ENCODE results near the gene APC2. TPM values are rescaled to one million over a fixed set of nuclear protein-coding genes. Genes with fewer than 3 reads are reported as not detected.
A peak's percentile ranks its signal among the peaks of the same experiment; 100 is the strongest.

APC2 gene
- total and polyA plus RNA-seq, 2 donors (not counting 1 experiment from before 2014, with no cell fraction given), result 0.12 to 0.16 TPM

GRCh38 chr19:1488282-1488601 is 38.3 kb downstream of the APC2 start:
- Histone ChIP-seq H3K27ac (ENCODE audit: low read length in 2 of 2) (no peak overlapping the region), H3K36me3 (replicated peaks in 1 of 2; ENCODE audit: control extremely low read depth in 1 of 2, control insufficient read depth in 1 of 2, extremely low read depth in 1 of 2, insufficient read depth in 2 of 2, low read length in 1 of 2) (no peaks in the 10 kb centered on the region), H3K9me3 (ENCODE audit: control extremely low read depth in 1 of 3, control insufficient read depth in 2 of 3, insufficient read depth in 1 of 3, low read length in 2 of 3) (peaks cover 0 to 12% (median 0%) of the 10 kb centered on the region in 3 donors), H4K20me1 (ENCODE audit: control insufficient read depth, insufficient read depth, low read length, poor library complexity, severe bottlenecking) (no peaks in the 10 kb centered on the region), H3K4me3 (ENCODE audit: control extremely low read depth in 1 of 5, extremely low read depth in 1 of 5, insufficient read depth in 1 of 5, low read depth in 2 of 5, low read length in 4 of 5) (no peak overlapping the region), H3K4me1 (ENCODE audit: control insufficient read depth in 2 of 2, insufficient read depth in 2 of 2, low read length in 2 of 2) (peaks cover 14 to 17% of the 10 kb centered on the region in 2 donors), H2AFZ (ENCODE audit: insufficient read depth, low read depth, low read length, poor library complexity, severe bottlenecking) (no peak overlapping the region), H3K27me3 (replicated peaks in 1 of 4; ENCODE audit: control extremely low read depth in 1 of 4, control insufficient read depth in 3 of 4, insufficient read depth in 4 of 4, low read length in 3 of 4) (peaks cover 0 to 7% (median 1%) of the 10 kb centered on the region in 4 experiments), H3K9ac (ENCODE audit: low read length) (no peak overlapping the region), H3K4me2 (replicated peaks; ENCODE audit: low read depth, low read length, poor library complexity, severe bottlenecking) (no peak overlapping the region), H3K79me2 (ENCODE audit: control insufficient read depth, insufficient read depth, low read length) (no peaks in the 10 kb centered on the region)
- POLR2A ChIA-PET, result interaction anchor here (0.7 kb wide), 1 partner anchor 87 kb away, joined by 6 read pairs; no protein-coding TSS in a partner anchor
- no peak for ATAC-seq (ENCODE audit: low read depth)
- H3K9me3 Mint-ChIP-seq (ENCODE audit: insufficient read depth), result no peaks in the 10 kb centered on the region
- H3K4me1 Mint-ChIP-seq, result peaks cover 15% of the 10 kb centered on the region
- no peaks in the 10 kb centered on the region for H3K27me3 Mint-ChIP-seq
- H3K4me3 Mint-ChIP-seq, result no peak overlapping the region
- CTCF ChIA-PET, result no interaction called here
- DNase-seq, result no peak
- intact Hi-C loops (cut with micrococcal nuclease), result no loop called here
- TF ChIP-seq, protein P1, sequence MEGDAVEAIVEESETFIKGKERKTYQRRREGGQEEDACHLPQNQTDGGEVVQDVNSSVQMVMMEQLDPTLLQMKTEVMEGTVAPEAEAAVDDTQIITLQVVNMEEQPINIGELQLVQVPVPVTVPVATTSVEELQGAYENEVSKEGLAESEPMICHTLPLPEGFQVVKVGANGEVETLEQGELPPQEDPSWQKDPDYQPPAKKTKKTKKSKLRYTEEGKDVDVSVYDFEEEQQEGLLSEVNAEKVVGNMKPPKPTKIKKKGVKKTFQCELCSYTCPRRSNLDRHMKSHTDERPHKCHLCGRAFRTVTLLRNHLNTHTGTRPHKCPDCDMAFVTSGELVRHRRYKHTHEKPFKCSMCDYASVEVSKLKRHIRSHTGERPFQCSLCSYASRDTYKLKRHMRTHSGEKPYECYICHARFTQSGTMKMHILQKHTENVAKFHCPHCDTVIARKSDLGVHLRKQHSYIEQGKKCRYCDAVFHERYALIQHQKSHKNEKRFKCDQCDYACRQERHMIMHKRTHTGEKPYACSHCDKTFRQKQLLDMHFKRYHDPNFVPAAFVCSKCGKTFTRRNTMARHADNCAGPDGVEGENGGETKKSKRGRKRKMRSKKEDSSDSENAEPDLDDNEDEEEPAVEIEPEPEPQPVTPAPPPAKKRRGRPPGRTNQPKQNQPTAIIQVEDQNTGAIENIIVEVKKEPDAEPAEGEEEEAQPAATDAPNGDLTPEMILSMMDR (IDR thresholded peaks at IDR 0.05), result no peak
- no peak for TF ChIP-seq EZH2 (IDR thresholded peaks at IDR 0.05; ENCODE audit: borderline replicate concordance, insufficient read depth, low read depth, low read length, poor library complexity, severe bottlenecking)
- 32% methylated on average over 11 of the region's 11 CpGs for WGBS (ENCODE audit: insufficient coverage)
- no peak overlapping the region for H3K27ac Mint-ChIP-seq

GRCh38 chr19:1489463-1490310 is 39.8 kb downstream of the APC2 start:
- H3K4me3 Mint-ChIP-seq, result peak overlapping the region; percentile 90
- 4% methylated on average over 33 of the region's 37 CpGs for WGBS (ENCODE audit: insufficient coverage)
- H3K27me3 ChIP-seq (replicated peaks in 1 of 4; ENCODE audit: control extremely low read depth in 1 of 4, control insufficient read depth in 3 of 4, insufficient read depth in 4 of 4, low read length in 3 of 4), result peaks cover 0 to 7% (median 1%) of the 10 kb centered on the region in 4 experiments
- peak overlapping the region; percentile 99 for H3K4me2 ChIP-seq (replicated peaks; ENCODE audit: low read depth, low read length, poor library complexity, severe bottlenecking)
- ATAC-seq (ENCODE audit: low read depth) (no peak), DNase-seq (no peak)
- H3K27ac ChIP-seq (ENCODE audit: low read length in 2 of 2), result peak overlapping the region in 1 of 2 donors; percentile 14
- TF ChIP-seq, protein P1 (IDR thresholded peaks at IDR 0.05), result no peak
- TF ChIP-seq EZH2 (IDR thresholded peaks at IDR 0.05; ENCODE audit: borderline replicate concordance, insufficient read depth, low read depth, low read length, poor library complexity, severe bottlenecking), result no peak
- H3K9me3 Mint-ChIP-seq (ENCODE audit: insufficient read depth), result no peaks in the 10 kb centered on the region
- H3K4me3 ChIP-seq (ENCODE audit: control extremely low read depth in 1 of 5, extremely low read depth in 1 of 5, insufficient read depth in 1 of 5, low read depth in 2 of 5, low read length in 4 of 5), result peak overlapping the region in 4 of 5 experiments; percentile 48 to 66 (median 56)
- H3K27ac Mint-ChIP-seq, result peak overlapping the region; percentile 41
- H3K27me3 Mint-ChIP-seq, result no peaks in the 10 kb centered on the region
- POLR2A ChIA-PET, result interaction anchor here (0.8 kb wide), 1 partner anchor 21 kb away, joined by 3 read pairs; no protein-coding TSS in a partner anchor
- H3K36me3 ChIP-seq (replicated peaks in 1 of 2; ENCODE audit: control extremely low read depth in 1 of 2, control insufficient read depth in 1 of 2, extremely low read depth in 1 of 2, insufficient read depth in 2 of 2, low read length in 1 of 2), result no peaks in the 10 kb centered on the region
- H2AFZ ChIP-seq (ENCODE audit: insufficient read depth, low read depth, low read length, poor library complexity, severe bottlenecking), result peak overlapping the region; percentile 82
- peaks cover 0 to 12% (median 0%) of the 10 kb centered on the region in 3 donors for H3K9me3 ChIP-seq (ENCODE audit: control extremely low read depth in 1 of 3, control insufficient read depth in 2 of 3, insufficient read depth in 1 of 3, low read length in 2 of 3)
- intact Hi-C loops (cut with micrococcal nuclease), result loop anchor here (1.0 to 2.0 kb wide), 8 partner anchors 10 to 323 kb away; partner anchors contain the start of genes ATP8B3, C19orf25, CIRBP and MBD3
- H4K20me1 ChIP-seq (ENCODE audit: control insufficient read depth, insufficient read depth, low read length, poor library complexity, severe bottlenecking), result no peaks in the 10 kb centered on the region
- no peaks in the 10 kb centered on the region for H3K79me2 ChIP-seq (ENCODE audit: control insufficient read depth, insufficient read depth, low read length)
- H3K4me1 Mint-ChIP-seq, result peaks cover 15% of the 10 kb centered on the region
- peak overlapping the region; percentile 71 for H3K9ac ChIP-seq (ENCODE audit: low read length)
- H3K4me1 ChIP-seq (ENCODE audit: control insufficient read depth in 2 of 2, insufficient read depth in 2 of 2, low read length in 2 of 2), result peaks cover 14 to 17% of the 10 kb centered on the region in 2 donors
- CTCF ChIA-PET, result interaction anchor here (1.3 kb wide), 1 partner anchor 322 kb away, joined by 3 read pairs; the partner anchor contains the start of gene ATP8B3
